Head of caudate nucleus (tissue), 42 donors: Measurements from ENCODE around the gene C22orf31.
"Not testable (repeated sequence)": the region's sequence is repeated elsewhere in the genome, so short reads cannot be mapped to it uniquely, and the experiment has no call there.

Source experiments
- DNase-seq, 42 donors: peaks; one replicate each; pipeline versions ENCODE4 v3.0.0 to v3.0.0-alpha.2; 2020 to 2021; ENCODE audit warnings: mixed read lengths in 7 of 42
- intact Hi-C: fragments of 100-400 bp; cut with DNase I; formaldehyde crosslinking; loops from one replicate; pipeline ENCODE4 v1.15.0; 2022

The C22orf31 gene

GRCh38 chr22:29062286-29062821, 723 bp upstream of the C22orf31 start:
- DNase-seq: peak in 3 of 42 donors; percentile 7 to 32 (median 15)
- intact Hi-C loops: no loop called here

GRCh38 chr22:29060931-29061330, 700 bp downstream of the C22orf31 start:
- intact Hi-C loops: no loop called here
- no peak for DNase-seq

GRCh38 chr22:29060251-29060869, 1.3 kb downstream of the C22orf31 start:
- DNase-seq: no peak
- intact Hi-C loops: no loop called here

- intact Hi-C loops: no loop called here
Measured at GRCh38 chr22:29056472-29056871, 5.2 kb downstream of the C22orf31 start.

GRCh38 chr22:29055192-29055830, 6.3 kb downstream of the C22orf31 start:
- DNase-seq: no peak
- intact Hi-C loops: no loop called here

More at GRCh38 chr22:29056472-29056871, 5.2 kb downstream of the C22orf31 start:
- DNase-seq: no peak

- intact Hi-C loops: no loop called here
- no peak for DNase-seq
Measured at GRCh38 chr22:29054251-29054767, 7.3 kb downstream of the C22orf31 start.

GRCh38 chr22:29053048-29053702, 8.5 kb downstream of the C22orf31 start:
- peak in 1 of 42 donors; percentile 26 for DNase-seq
- intact Hi-C loops: no loop called here

GRCh38 chr22:29050457-29050856, 11.2 kb downstream of the C22orf31 start:
- intact Hi-C loops: no loop called here
- no peak for DNase-seq

- intact Hi-C loops: no loop called here
- DNase-seq: no peak
Measured at GRCh38 chr22:29049655-29050263, 11.9 kb downstream of the C22orf31 start.

GRCh38 chr22:29048822-29049654, 12.6 kb downstream of the C22orf31 start:
- DNase-seq: no peak
- intact Hi-C loops: no loop called here

- DNase-seq: peak in 1 of 42 donors; percentile 50
- intact Hi-C loops: no loop called here
Measured at GRCh38 chr22:29044657-29045176, 16.9 kb downstream of the C22orf31 start.

GRCh38 chr22:29043906-29044575, 17.6 kb downstream of the C22orf31 start:
- no peak for DNase-seq
- intact Hi-C loops: no loop called here

GRCh38 chr22:29041408-29041807, 20.2 kb downstream of the C22orf31 start:
- DNase-seq: peak in 16 of 42 donors; percentile 39 to 78 (median 49)
- intact Hi-C loops: loop anchor here (2.0 kb wide), 1 partner anchor 185 kb away; no protein-coding TSS in a partner anchor

- intact Hi-C loops: loop anchor here (2.0 kb wide), 1 partner anchor 184 kb away; no protein-coding TSS in a partner anchor
- peak in 40 of 42 donors; percentile 33 to 91 (median 74) for DNase-seq
Measured at GRCh38 chr22:29040385-29041275, 21.0 kb downstream of the C22orf31 start.

- intact Hi-C loops: loop anchor here (2.0 kb wide), 1 partner anchor 183 kb away; no protein-coding TSS in a partner anchor
- DNase-seq: not testable (repeated sequence)
Measured at GRCh38 chr22:29039684-29040083, 21.9 kb downstream of the C22orf31 start.

- DNase-seq: no peak
- intact Hi-C loops: no loop called here
Measured at GRCh38 chr22:29039148-29039547, 22.5 kb downstream of the C22orf31 start.
